AG08395 (cell line): ENCODE data around the gene JMY.

ENCODE experiments used
- DNase-seq: peaks from one replicate; pipeline ENCODE4 v3.0.0; 2012; ENCODE audit warnings: mixed read lengths, low spot score

The JMY gene

DNA sequence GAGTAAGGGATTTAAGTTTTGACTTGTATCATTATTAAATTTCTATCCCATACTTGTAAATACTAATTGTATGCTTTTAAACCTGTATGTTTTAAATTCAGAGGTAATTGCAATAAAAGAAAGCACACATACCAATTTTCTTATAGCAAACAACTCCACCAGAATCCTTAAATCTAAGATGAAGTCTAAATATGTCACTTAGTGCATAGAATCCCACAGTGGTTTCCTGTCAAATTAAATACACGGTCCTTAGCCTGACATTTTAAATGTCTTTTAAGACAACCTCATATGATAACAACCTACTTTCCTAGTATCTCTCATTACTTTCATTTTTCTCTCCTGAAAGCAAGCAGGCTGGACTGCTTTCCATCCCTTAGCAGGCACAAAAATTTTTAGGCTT, 52.0 kb downstream of the JMY start:
- DNase-seq = no peak

DNA sequence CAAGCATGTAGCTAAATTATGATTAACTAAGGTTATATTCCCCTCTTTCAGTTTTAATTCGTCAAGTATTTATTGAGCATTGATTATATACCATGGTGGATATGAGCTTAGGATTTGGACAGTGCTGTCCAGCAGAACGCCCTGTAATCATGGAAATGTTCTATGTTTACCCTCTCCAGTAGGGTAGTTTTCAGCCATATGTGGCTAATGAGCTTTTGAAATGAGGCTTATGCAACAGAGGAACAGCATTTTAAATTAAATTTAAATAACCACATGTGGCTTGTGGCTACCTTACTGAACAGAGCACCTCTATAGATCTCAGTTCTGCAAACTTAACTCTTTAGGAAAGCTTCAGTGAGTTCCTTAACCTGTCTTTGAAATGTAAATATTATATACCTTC, 59.1 kb downstream of the JMY start:
- no peak for DNase-seq

DNA sequence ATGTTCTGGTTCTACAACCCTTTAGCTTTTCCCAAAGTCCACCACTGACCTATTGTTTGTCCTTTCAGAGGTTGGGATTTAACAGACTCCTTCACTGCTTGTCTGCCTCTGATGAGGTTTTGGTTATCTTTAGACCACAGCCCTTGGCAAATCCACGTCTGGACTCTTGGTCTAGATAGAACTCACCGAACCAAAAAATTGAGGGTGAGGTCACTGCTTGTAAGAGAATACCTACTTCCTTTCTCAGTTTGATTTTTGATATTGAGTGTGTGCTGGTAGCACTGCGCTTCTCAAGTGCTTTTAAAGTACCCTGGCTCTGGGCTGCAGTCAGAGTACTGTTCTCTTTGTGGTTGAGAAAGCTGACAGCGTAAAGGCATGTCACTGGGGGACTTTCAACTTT, 61.7 kb downstream of the JMY start:
- DNase-seq = no peak

DNA sequence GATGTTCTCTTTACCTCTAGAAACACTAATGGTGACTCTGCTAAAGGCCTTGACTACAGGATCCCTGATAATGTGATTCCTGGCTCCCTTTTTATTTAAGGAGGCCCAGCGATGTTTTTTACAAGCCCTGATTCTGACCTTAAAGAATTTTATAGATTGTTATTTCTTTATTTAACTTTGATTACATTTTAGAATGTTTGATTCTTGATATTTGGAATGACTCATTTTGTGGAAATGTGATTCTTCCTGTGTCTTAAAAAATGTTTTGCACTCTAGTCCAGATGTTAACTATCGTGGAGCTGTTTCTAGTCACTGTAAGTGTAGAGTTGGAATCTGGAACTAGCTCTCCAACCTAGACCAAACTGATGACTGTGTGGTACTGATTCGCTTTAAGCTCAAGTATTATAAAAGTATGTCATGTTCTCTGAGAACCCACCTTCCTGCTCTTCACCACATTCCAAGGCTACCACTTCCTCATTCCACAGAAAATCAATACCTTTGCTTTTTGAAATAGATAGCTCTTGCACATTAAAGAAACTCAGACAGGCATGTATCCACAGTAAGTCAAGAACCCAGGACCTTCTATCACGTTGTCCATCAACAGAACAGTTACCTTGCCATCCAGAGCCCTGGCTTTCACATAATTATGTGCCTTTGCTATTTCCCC, 65.2 kb downstream of the JMY start:
- peak; percentile 4 for DNase-seq

DNA sequence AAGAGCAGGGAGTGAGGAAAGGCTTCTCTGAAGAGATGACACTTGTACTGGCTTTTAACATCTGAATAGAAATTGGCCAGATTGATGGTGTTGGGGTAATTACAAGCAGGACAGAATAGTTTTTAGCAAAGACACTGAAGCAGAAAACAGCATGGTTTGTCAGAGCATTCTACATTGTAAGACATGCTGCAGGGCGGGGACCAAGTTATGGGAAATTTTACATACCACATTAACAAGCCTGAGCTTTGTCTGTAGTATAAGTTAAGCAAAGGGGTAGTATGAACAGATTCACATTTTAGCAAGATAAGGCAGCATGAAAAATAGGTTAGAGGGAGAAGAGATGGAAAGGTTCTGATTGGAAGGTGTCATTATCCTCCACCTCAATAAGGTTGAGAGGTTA, 66.5 kb downstream of the JMY start:
- DNase-seq = no peak

DNA sequence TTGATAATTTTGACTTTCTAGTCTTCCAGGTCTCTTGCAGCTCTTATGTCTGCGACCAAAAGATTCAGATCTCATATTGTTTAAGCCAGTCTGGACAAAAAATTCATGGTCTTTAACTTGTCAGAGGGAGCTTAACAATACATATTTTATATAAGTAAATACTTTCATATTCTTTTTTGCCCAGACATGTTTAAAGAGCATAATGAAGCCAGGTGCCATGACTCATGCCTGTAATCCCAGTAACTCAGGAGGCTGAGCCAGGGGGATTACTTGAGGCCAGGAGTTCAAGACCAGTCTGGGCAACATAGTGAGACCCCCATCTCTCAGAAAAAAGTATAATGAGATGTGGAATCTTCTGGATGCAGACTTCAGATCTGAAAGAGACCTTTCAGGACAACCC, 69.8 kb downstream of the JMY start:
- no peak for DNase-seq

DNA sequence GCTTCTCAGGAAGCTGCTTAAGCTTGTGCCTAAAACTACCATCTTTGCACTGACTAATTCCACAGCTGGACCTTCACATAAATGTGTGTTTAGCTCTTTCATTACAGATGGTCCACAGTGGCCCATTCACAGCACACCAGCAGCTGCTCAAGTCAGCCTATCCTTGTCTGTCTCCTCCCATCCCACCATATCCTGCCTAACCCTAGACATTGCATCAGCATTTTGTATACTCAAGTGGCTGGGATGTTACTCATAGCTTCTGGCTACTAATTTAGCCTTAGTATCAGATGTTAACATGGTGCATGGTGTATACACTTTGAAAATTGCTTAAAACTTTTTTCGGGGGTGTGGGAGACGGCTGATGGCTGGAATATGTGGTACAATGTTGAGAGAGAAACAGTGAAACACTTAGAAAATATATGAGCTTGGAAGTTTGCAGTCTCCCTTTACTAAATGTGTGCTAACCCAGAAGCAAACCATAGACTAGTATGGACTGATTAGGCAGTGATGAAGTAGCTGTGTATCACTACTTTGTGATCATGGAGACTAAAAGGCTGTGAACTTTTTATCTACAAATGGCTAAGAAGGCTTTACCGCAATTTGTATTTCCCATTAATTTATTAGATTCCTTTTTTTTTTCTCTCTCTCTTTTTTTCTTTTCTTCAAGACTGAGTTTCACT, 83.1 kb downstream of the JMY start:
- peak; percentile 79 for DNase-seq

DNA sequence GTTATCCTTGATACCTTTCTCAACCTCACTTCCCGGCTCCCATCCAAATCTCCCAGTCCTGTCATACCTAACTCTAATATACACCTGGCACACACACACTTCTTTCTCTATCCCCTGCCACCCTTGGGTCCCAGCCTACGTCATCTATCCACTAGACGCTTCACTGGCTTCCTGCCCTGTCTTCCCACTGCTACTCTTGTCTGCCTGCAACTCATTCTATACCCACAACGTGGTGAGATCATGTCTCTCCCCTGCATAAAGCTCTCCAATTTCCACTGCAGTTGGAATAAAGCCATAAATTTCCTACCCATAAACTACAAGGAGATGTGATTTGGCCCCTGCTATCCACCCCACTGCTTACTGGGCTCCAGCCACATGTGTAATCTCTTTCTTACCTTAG, 93.5 kb downstream of the JMY start:
- no peak for DNase-seq

DNA sequence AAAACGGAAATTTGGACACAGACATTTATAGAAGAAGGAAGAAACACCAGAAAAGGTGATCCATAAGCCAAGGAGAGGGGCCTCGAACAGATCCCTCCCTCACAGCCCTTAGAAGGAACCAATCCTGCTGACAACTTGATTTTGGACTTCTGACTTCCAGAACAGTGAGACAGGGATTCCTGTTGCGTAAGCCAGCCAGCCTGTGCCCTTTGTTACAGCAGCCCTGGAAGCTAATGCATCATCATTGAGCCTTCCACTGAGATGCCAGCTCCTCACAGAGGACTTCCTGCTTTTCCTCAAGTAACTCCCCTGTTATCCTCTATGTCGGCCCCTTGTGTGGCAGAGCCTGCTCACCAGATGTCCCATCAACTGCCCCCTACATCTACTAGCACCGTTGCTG, 94.1 kb downstream of the JMY start:
- no peak for DNase-seq

DNA sequence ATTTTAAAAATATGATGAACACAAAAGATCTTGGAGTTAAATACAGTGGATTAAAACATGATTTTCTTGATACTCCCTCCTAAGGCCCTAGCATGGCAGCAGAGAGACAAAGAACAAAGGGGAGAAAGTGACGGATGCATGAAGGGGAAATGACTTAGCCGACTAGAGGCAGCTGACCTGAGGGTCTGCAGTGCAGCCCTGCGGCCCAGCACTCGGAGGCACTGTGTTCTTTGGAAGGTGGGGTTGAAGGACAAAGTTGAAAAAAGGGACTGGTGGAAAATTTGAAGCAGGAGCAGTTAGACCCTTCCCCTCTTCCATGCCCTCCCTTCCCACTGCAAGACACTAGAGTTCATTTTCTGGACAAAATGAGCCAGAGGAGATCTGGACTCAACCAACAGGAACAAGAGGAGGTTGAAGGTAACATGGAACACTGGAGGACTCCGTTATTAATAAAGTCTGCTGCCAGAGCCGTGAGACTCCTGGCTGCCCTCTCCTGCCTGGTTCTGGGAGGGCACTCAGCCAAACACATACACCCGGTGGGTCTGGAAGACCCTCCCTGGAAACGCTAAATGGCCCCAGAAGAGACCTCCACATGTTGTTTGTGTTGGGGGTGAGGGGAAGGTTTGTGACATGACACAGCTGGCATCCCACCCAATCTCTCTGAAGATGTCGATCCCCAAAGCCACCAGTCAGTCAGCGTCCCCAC, 98.1 kb downstream of the JMY start:
- DNase-seq = no peak

DNA sequence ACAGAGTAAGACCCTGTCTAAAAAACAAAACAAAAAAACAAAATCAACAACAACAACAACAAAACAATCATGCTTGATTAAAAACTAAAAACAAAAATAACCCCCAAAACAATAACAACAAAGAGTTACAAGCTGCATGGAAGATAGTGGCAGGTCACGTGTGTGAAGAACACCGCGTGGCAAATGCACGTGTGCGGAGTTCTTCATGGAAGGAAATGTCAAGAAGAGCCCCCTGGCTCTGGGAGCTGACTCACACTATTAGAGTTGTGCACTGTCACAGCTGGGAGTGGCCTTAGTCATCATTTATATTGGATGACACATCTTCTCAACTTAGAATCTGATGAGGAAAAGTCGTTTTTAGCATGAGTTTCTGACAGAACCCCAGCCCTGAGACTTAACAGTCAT, 110.5 kb downstream of the JMY start:
- peak; percentile 61 for DNase-seq

DNA sequence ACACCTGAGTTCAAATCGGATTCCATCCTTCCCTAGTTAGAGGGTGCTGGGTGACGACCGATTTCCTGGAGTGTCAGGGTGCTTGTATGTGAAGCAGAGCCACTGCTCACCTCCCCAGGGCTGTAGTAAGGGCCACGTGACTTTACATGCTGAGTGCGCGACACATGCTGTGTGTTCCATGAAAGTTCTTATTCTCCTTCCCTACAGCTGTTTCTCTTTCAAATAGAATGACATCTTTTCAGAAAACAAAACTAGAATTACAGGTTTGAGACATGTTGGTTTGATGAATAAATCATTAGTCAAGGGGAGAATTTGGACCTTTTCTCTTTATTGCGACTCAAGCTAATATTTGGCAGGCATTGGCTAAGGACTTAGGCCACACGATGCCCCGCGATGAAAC, 113.1 kb downstream of the JMY start:
- no peak for DNase-seq

DNA sequence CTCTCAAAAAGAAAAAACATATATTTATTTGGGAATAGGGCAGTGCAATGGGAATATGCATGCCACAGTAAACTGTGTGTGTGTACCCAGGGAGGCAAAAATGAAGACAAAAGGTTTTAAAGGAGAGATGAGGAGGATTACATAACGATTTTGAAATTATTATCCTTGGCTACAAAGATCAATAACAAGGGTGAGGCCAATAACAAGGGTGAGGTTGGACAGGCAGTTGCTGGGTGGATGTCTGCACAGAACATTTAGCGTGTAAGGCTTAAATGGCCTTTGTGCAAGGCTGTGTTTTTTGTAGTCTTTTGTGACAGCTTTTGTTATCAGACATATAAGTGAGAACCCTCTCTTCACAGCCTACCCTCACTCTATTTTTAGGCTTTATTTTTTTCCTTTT, 114.0 kb downstream of the JMY start:
- no peak for DNase-seq

DNA sequence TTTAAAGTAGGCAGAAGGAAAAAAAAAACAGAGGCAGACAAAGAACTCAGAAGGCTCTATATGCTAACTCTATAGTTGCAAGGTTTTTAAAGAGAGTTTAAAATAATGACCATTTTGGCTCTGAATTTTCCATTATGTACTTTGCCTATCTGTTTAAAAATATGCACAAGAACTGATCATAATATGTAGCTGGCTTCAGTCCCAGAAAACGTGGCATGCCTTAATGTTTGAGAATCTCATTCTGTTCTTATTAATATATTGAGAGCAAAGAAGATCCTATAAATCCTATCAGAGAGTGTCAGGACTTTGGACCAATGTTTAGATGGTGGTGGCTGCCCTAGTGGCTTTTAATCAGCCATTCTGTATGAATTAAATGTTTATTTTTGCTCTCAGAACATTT, 121.5 kb downstream of the JMY start:
- DNase-seq = no peak
